NK-92 treated with Interleukin-12 subunit alpha and Interleukin-12 subunit beta, amount 100 ng/mL, for 24 hours (cell line): ENCODE results near the gene SMIM8.

ENCODE experiments used
- DNase-seq: peaks from one replicate; lab custom pipeline; 2025; lab: John Stamatoyannopoulos, UW

The SMIM8 gene

DNA sequence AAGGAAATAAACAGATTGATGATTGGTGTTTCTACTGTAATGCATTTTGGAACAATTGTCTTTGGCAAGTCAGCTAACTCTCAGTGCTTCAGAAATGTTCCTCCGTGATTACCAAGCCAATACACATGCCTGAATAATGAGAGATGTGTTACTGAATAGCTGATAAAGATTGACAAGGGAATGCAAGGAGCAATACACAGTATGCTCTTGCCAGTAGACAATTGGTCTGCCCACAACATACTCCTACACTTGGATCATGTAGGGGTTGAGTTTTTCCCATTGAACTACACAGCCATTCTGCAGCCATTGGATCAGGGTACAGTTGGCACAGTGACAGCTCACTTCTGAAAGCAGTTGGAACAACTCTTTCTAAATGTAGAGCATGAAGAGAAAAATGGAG, 12.3 kb downstream of the SMIM8 start:
- no peak for DNase-seq

- DNase-seq = no peak
Measured at GRCh38 chr6:87336367-87336766, 14.0 kb downstream of the SMIM8 start.

GRCh38 chr6:87340230-87340629, 17.8 kb downstream of the SMIM8 start:
- DNase-seq = no peak

DNA sequence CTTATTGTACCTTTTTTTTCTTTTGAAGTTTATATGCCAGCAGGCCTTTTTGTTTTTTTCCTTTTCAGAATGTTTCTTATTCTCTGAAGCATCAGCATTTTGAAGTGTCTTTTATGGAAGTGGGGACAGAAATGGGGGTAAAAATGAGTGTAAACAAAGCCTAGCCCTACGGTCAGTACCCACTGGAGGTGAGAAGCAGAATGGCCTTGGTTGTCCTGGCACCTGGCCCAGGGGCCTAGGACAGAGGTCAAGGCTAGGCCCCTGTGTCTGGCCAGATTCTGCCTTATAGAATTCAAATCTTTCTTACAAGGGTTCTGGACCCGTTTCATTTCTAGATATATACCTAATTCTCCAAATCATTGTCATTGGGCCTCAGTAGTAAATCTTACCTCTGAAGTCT, 18.8 kb downstream of the SMIM8 start:
- DNase-seq = no peak

GRCh38 chr6:87341899-87342298, 19.5 kb downstream of the SMIM8 start:
- DNase-seq = no peak

DNA sequence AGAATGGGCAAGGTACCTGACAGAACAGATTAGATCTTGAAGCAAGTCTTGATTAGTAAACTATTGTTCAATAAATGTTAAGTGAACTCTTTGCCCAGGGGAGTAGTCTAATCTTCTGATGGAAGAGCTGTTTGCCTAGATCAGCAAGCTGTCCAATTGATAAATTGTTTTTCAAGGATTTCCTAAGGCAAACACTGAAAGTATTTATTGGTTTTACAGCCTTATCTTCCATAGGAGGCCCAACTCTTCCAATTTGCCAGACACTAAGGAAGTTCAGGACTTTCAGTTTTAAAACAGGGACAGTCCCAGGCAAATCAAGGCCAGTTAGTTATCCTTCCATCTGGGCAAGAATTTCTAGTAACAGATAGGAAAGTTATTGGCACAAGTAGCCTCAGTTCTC, 20.4 kb downstream of the SMIM8 start:
- DNase-seq = no peak

- DNase-seq = no peak
Measured at GRCh38 chr6:87344731-87345130, 22.3 kb downstream of the SMIM8 start, which contains the start of gene C6orf163. TSS of gene C6orf163 (plus strand) at chr6:87344813. CDS start at chr6:87345100, 287 bp downstream.

- DNase-seq = no peak
Measured at GRCh38 chr6:87346700-87347099, 24.3 kb downstream of the SMIM8 start.

- no peak for DNase-seq
Measured at GRCh38 chr6:87349896-87350295, 27.5 kb downstream of the SMIM8 start.

DNA sequence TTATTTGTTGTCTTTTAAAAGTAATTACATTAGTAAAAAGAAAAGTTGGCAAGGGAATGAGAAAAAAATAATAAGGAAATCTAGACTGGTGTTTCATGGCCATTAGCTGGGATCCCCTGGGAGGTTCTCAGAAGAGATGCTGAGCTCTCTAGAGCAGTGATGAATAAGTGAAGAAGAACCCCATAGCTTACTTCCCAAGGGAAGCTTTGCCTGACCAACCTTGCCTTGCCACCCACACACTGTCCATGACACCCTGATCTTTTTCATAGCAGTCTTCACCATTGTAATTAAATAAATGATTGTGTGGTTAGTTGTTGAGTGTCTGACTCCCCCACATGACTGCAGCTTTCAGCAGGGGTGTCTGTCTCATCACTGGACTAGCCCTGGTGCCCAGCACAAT, 28.1 kb downstream of the SMIM8 start:
- DNase-seq = no peak

GRCh38 chr6:87351583-87351982, 29.2 kb downstream of the SMIM8 start:
- DNase-seq = no peak

GRCh38 chr6:87356181-87356580, 33.8 kb downstream of the SMIM8 start:
- no peak for DNase-seq

DNA sequence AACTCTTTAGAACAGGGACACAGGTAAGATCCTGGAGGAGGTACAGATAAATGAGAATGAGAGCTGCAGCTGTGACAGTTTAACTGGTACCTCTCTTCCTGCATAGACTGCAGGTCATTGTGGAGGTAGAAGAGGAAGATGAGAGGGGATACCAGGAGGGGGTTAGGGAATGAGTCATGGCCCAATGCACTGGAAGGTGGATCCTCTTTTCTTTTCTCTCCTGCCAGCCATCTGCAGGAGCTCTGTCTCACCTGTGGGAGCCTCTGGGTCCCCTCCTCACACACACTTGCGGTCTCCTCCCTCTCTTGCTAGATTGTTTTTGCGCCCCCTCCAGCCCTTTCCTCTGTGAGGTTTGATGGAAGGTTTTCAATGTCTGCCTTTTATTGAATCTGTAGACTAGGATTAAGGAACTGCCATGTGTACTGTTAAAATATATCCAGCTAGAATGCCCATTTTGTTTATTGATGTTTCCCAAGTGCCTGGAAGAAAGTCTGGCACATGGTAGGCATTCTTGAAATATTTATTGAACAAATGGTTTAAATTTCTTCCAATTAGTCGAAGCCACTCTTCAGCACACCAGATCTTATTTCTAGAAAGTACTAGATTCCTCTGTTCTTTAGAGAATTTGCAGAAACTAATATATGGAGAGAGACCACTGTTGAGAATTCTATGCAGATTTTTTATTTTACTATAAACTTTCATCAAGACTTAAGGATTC, 35.2 kb downstream of the SMIM8 start:
- DNase-seq = no peak

GRCh38 chr6:87364602-87365252, 42.3 kb downstream of the SMIM8 start:
- DNase-seq = no peak

GRCh38 chr6:87366072-87366827, 43.9 kb downstream of the SMIM8 start:
- DNase-seq = no peak

- DNase-seq = no peak
Measured at GRCh38 chr6:87366899-87367298, 44.5 kb downstream of the SMIM8 start.

GRCh38 chr6:87373377-87373776, 51.0 kb downstream of the SMIM8 start:
- no peak for DNase-seq

DNA sequence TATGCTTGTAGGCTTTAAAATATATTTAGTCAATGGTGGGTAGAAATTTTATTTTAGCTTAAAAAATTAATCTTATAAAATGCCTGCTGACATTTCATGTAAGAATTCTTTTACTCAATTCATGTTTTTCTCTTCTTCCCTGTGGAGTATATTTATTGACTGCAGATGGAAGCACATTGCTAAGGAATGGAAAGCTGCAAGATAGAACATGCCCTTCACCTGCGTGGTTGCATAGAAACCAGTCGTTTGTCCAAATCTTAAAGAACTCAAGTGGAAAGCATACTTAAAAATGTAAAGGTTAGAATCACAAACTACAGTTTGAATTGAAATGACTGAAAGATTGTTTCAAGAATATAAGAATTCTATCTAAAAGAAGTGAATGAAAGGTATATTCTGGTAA, 52.9 kb downstream of the SMIM8 start:
- no peak for DNase-seq

- no peak for DNase-seq
Measured at GRCh38 chr6:87376643-87377042, 54.3 kb downstream of the SMIM8 start.

DNA sequence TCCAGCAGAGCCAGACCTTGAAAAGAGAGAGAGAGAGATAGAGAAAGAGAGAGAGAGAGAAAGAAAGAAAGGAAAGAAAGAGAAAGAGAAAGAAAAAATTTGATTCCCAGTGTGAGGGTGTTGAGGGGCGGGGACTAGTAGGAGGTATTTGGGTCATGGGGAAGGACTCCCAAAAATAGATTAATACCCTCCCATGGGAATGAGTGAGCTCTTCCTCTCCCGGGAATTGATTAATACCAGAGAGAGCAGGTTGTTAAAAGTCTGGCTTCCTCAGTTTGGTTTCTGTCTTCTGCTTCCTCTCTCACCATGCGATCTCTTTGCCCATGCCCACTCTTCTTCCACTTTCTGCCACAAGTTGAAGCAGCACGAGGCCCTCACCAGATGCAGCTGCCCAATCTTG, 56.6 kb downstream of the SMIM8 start:
- no peak for DNase-seq

- DNase-seq = no peak
Measured at GRCh38 chr6:87382861-87383260, 60.5 kb downstream of the SMIM8 start.

GRCh38 chr6:87384038-87384437, 61.6 kb downstream of the SMIM8 start:
- DNase-seq = no peak

DNA sequence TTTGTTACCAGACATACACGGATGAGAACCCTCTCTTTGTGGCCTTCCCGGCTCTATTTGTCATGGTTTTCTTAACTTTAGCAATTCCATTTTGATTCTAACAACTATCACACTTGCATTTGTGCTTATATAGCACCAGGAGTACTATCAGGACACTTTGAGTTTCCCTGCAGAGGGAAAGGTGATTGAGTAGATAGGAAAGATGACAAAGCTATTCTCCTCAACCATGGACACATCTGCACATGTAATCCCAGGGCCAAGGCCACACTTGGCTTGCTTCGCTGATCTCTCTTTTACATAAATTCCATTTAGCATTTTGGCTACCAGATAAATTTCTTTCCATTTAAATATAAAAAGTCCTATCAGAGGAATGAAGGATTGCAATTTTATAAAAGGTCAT, 62.1 kb downstream of the SMIM8 start:
- DNase-seq = no peak
